Fibroblast of pulmonary artery (primary cell): ENCODE results near the gene SPEF1.
A peak's percentile ranks its signal among the peaks of the same experiment; 100 is the strongest.

Experiments
- DNase-seq: peaks from one replicate; pipeline ENCODE4 v3.0.0-alpha.2; 2010; ENCODE audit warnings: low read depth
- H3K4me3 ChIP-seq: replicated peaks from 2 replicates; pipeline ENCODE4 v1.5.1; 2011; ENCODE audit warnings: low read depth, mild to moderate bottlenecking, control low read depth, low read length, moderate library complexity
- CTCF ChIP-seq: IDR thresholded peaks from 2 replicates; pipeline ENCODE4 v1.5.1; 2011; ENCODE audit warnings: mild to moderate bottlenecking, control low read depth, low read length, inconsistent platforms; ENCODE audit errors: missing control alignments

SPEF1 gene

DNA sequence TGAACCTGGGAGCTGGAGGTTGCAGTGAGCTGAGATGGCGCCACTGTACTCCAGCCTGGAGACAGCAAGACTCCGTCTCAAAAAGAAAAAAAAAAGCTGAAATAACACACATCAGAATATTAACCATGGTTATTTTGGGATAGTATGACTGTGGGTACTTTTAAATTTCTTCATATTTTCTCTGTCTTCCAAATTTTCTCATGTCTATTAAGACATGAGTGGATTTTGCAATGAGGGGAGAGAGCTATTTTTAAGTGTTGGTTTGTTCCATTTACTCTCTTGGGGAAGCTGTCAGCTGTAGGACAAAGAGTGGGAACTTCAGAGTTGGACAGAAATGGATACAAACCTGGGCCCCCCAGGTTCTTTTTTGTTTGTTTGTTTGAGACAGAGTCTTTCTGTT is 24.0 kb downstream of the SPEF1 start:
- no peak overlapping the region for H3K4me3 ChIP-seq
- no peak for TF ChIP-seq CTCF
- no peak for DNase-seq

- no peak for TF ChIP-seq CTCF
Observed at GRCh38 chr20:3755814-3756480, 25.3 kb downstream of the SPEF1 start.

DNA sequence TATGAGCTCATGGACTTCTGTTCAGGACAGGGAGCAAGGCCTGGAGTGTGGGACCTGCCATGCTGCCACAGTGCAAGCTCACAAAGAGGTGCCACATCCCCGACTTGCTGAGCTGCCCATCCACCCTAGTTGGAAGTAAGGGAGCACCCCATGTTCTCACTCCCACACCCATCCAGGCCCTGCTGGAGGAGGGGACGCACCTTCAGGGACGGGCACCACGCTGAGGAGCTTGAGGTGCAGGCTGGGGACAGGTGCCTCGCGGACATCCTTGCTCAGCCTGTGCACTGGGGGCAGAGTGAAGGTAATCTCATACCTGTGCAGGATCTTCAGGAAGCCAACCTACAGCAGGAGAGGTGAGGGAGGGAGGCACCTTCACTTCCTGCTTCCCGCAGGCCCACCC is 26.0 kb downstream of the SPEF1 start:
- no peak for TF ChIP-seq CTCF
- DNase-seq = no peak
- no peak overlapping the region for H3K4me3 ChIP-seq

More at GRCh38 chr20:3755814-3756480, 25.3 kb downstream of the SPEF1 start:
- no peak overlapping the region for H3K4me3 ChIP-seq
- DNase-seq = no peak

GRCh38 chr20:3754276-3754630 is 27.0 kb downstream of the SPEF1 start:
- H3K4me3 ChIP-seq = no peak overlapping the region
- no peak for TF ChIP-seq CTCF
- no peak for DNase-seq

DNA sequence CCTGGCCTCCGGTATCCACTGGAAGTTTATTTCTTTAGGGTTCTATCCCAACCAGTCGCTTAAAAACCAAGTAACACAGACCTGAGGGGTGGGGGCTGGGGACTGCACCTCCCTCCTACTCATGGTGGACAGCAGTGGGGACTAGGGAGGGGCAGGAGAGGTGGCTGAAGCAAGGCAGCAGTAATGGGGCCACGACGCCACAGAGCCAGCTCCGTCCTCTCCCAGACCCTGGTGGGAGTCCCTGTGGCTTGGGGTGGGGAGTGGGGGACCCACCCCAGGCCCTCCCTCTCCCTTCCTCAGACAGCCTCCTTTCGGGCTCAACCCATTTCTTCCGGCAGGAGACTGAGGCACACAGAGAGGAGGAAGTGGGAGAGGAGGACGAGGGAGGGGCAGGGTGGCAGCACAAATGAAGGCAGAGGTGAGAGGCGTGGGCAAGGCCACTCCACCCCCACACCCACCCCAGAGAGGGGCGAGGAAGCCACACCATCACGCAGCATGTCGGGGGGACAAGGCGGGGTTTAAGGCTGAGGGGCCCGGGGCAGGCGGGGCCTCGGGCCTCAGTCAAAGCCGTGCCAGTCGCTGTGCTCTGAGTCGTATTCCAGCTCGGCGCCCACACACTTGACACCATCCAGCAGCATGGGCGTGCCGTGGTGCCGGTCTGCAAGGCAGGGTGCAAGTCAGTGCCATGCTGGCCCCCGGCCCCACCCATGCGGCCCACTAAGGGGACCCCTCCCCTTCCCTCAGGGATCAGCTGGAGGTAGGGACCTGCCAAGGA is 27.6 kb downstream of the SPEF1 start:
- no peak for DNase-seq
- TF ChIP-seq CTCF = no peak
- no peak overlapping the region for H3K4me3 ChIP-seq

- H3K4me3 ChIP-seq = no peak overlapping the region
- TF ChIP-seq CTCF = peak; percentile 94
- DNase-seq = peak; percentile 86
Observed at GRCh38 chr20:3753098-3753497, 28.1 kb downstream of the SPEF1 start.
